IMR-90 (cell line): Measurements from ENCODE around the gene FAM76A. TPM values are rescaled to one million over a fixed set of nuclear protein-coding genes. Genes with fewer than 3 reads are reported as not detected.

ENCODE experiments used
- ATAC-seq: fragments of 200-7000 bp; cut with Tn5 transposase; 2 replicates; pipeline ENCODE4 v1.9.1; 2020; ENCODE audit warnings: low read depth, mild to moderate bottlenecking, moderate library complexity
- BruUV-seq: library from RNA; stranded (reverse); fragments of 400-500 nt; replicated peaks from 2 replicates; lab custom pipeline; 2021; lab: Mats Ljungman, UMichigan
- CTCF ChIA-PET: fragments of 300-600 bp; formaldehyde crosslinking; extraction: SDS; loops from one replicate; lab custom pipeline; 2021; ENCODE audit warnings: antibody characterized with exemption; lab: Yijun Ruan, JAX
- POLR2A ChIA-PET: fragments of 300-600 bp; sonication (Branson Sonifier 250); formaldehyde crosslinking; loops from one replicate; lab custom pipeline; 2022; ENCODE audit warnings: antibody characterized with exemption; ENCODE audit not compliant: unreplicated experiment; lab: Charles Lee
- DNase-seq: peaks from one replicate; pipeline ENCODE4 v3.0.0; 2013
- H2AFZ ChIP-seq: replicated peaks from 2 replicates; pipeline ENCODE3; 2013; ENCODE audit warnings: low read length, mild to moderate bottlenecking; ENCODE audit not compliant: poor library complexity
- H2AK5ac ChIP-seq: 2 replicates; pipeline ENCODE4 v1.6.1; 2013; ENCODE audit warnings: low read depth, low read length, inconsistent platforms
- H2AK9ac ChIP-seq: replicated peaks from 2 replicates; pipeline ENCODE3; 2013; ENCODE audit warnings: mild to moderate bottlenecking, low read depth, low read length, moderate library complexity; ENCODE audit not compliant: poor library complexity
- H2BK120ac ChIP-seq: 2 replicates; pipeline ENCODE4 v1.6.1; 2013; ENCODE audit warnings: low read depth, low read length, inconsistent platforms
- H2BK15ac ChIP-seq: 3 replicates; pipeline ENCODE4 v1.6.1; 2013; ENCODE audit warnings: low read depth, low read length, inconsistent platforms
- H2BK20ac ChIP-seq: 2 replicates; pipeline ENCODE4 v1.6.1; 2013; ENCODE audit warnings: low read depth, mild to moderate bottlenecking, inconsistent platforms, low read length, moderate library complexity
- H2BK5ac ChIP-seq: 2 replicates; pipeline ENCODE4 v1.6.1; 2013; ENCODE audit warnings: mild to moderate bottlenecking, low read depth, low read length, inconsistent platforms; ENCODE audit not compliant: poor library complexity, severe bottlenecking
- H3K14ac ChIP-seq: replicated peaks from 2 replicates; pipeline ENCODE4 v1.6.1; 2013; ENCODE audit warnings: low read depth, low read length, inconsistent platforms
- H3K18ac ChIP-seq: 2 replicates; pipeline ENCODE4 v1.6.1; 2013; ENCODE audit warnings: low read depth, low read length, control low read depth
- H3K23ac ChIP-seq: 2 replicates; pipeline ENCODE4 v1.6.1; 2013; ENCODE audit warnings: low read depth, low read length, inconsistent platforms
- H3K27ac ChIP-seq: 2 replicates; pipeline ENCODE4 v1.5.1; 2013; ENCODE audit warnings: mild to moderate bottlenecking, control low read depth, low read length; ENCODE audit not compliant: insufficient read depth
- H3K27me3 ChIP-seq: 2 replicates; pipeline ENCODE4 v1.6.1; 2013; ENCODE audit warnings: low read length; ENCODE audit not compliant: control insufficient read depth, insufficient read depth
- H3K36me3 ChIP-seq: 2 replicates; pipeline ENCODE4 v1.6.1; 2013; ENCODE audit warnings: low read length, mixed read lengths; ENCODE audit not compliant: control insufficient read depth, insufficient read depth
- H3K4ac ChIP-seq: 2 replicates; pipeline ENCODE4 v1.6.1; 2013; ENCODE audit warnings: low read depth, low read length, inconsistent platforms
- H3K4me1 ChIP-seq: 2 replicates; pipeline ENCODE4 v1.6.1; 2013; ENCODE audit warnings: low read length, mixed read lengths; ENCODE audit not compliant: control insufficient read depth, insufficient read depth
- H3K4me2 ChIP-seq: 2 replicates; pipeline ENCODE4 v1.6.1; 2013; ENCODE audit warnings: low read depth, mild to moderate bottlenecking, control low read depth, low read length, moderate library complexity
- H3K4me3 ChIP-seq: 2 replicates; pipeline ENCODE4 v1.5.1; 2013; ENCODE audit warnings: low read depth, mild to moderate bottlenecking, control low read depth, low read length, moderate library complexity; ENCODE audit not compliant: insufficient read depth
- H3K56ac ChIP-seq: 2 replicates; pipeline ENCODE4 v1.6.1; 2013; ENCODE audit warnings: low read length, inconsistent platforms; ENCODE audit not compliant: insufficient read depth; ENCODE audit errors: extremely low read depth
- H3K79me1 ChIP-seq, 2 experiments: 2 replicates each; pipeline ENCODE4 v1.6.1; 2013; ENCODE audit warnings: low read length in 2 of 2, inconsistent platforms in 1 of 2, low read depth in 1 of 2
- H3K9ac ChIP-seq: 2 replicates; pipeline ENCODE4 v1.6.1; 2013; ENCODE audit warnings: low read depth, low read length, control low read depth
- H3K9me1 ChIP-seq: 2 replicates; pipeline ENCODE4 v1.6.1; 2013; ENCODE audit warnings: low read length, inconsistent platforms; ENCODE audit not compliant: insufficient read depth
- H3K9me3 ChIP-seq: 2 replicates; pipeline ENCODE4 v1.6.1; 2013; ENCODE audit warnings: low read length; ENCODE audit not compliant: control insufficient read depth, insufficient read depth
- H4K20me1 ChIP-seq: 2 replicates; pipeline ENCODE4 v1.6.1; 2013; ENCODE audit warnings: low read length, inconsistent platforms; ENCODE audit not compliant: insufficient read depth
- H4K5ac ChIP-seq: 2 replicates; pipeline ENCODE4 v1.6.1; 2013; ENCODE audit warnings: mild to moderate bottlenecking, low read depth, low read length, control low read depth
- H4K8ac ChIP-seq, 2 experiments: 2 replicates each; pipeline ENCODE4 v1.6.1; 2013; ENCODE audit warnings: low read depth in 2 of 2, low read length in 2 of 2, control low read depth in 1 of 2, inconsistent platforms in 1 of 2
- H4K91ac ChIP-seq: 2 replicates; pipeline ENCODE4 v1.6.1; 2013; ENCODE audit warnings: low read depth, low read length, inconsistent platforms; ENCODE audit not compliant: insufficient read depth
- CEBPB ChIP-seq: IDR thresholded peaks from 2 replicates; pipeline ENCODE4 v1.6.1; 2012; ENCODE audit warnings: low read depth, low read length, improper control_type of control experiment
- CHD1 ChIP-seq: IDR thresholded peaks from 2 replicates; pipeline ENCODE4 v1.6.1; 2012; ENCODE audit warnings: low read depth, low read length, improper control_type of control experiment
- CTCF ChIP-seq: conservative IDR thresholded peaks from 2 replicates; pipeline ENCODE4 v1.5.1; 2012; ENCODE audit warnings: mild to moderate bottlenecking, low read depth, low read length, improper control_type of control experiment
- MAZ ChIP-seq: IDR thresholded peaks from 2 replicates; pipeline ENCODE4 v1.6.1; 2012; ENCODE audit warnings: low read depth, mild to moderate bottlenecking, low read length, improper control_type of control experiment, moderate library complexity, borderline replicate concordance
- MXI1 ChIP-seq: IDR thresholded peaks from 2 replicates; pipeline ENCODE4 v1.6.1; 2012; ENCODE audit warnings: low read depth, mild to moderate bottlenecking, low read length, moderate library complexity, borderline replicate concordance
- POLR2A ChIP-seq: IDR thresholded peaks from 2 replicates; pipeline ENCODE4 v1.6.1; 2012; ENCODE audit warnings: mild to moderate bottlenecking, low read depth, low read length
- RCOR1 ChIP-seq: IDR thresholded peaks from 2 replicates; pipeline ENCODE4 v1.6.1; 2012; ENCODE audit warnings: mild to moderate bottlenecking, low read length, improper control_type of control experiment; ENCODE audit not compliant: insufficient replicate concordance
- RFX5 ChIP-seq: IDR thresholded peaks from 2 replicates; pipeline ENCODE4 v1.8.0; 2012; ENCODE audit warnings: low read depth, mild to moderate bottlenecking, low read length, moderate library complexity
- USF2 ChIP-seq: fragments of 150-350 bp; IDR thresholded peaks from 2 replicates; pipeline ENCODE4 v1.6.1; 2017; ENCODE audit warnings: mild to moderate bottlenecking, antibody characterized with exemption, low read length, low read depth
- WGBS, 2 experiments: methylation state at CpG; one replicate each; pipeline versions ENCODE4 v1.1.5 to v1.1.7; 2013; ENCODE audit warnings: missing lambda C conversion rate in 2 of 2; ENCODE audit not compliant: insufficient read length in 1 of 2; ENCODE audit errors: extremely low coverage in 2 of 2; 5-methylcytosine and 5-hydroxymethylcytosine counted together
- dilution Hi-C: fragments of 300-500 bp; cut with HindIII; formaldehyde crosslinking; loops from one replicate; pipeline ENCODE4 v1.14.3; 2018; ENCODE audit warnings: low sequenced_read_pairs; ENCODE audit not compliant: unreplicated experiment
- in situ Hi-C: fragments of 300-500 bp; cut with MboI; formaldehyde crosslinking; loops from 3 replicates; pipeline ENCODE4 v1.14.3; 2019; ENCODE audit warnings: low sequenced_read_pairs, inconsistent platforms, mixed read lengths
- intact Hi-C: fragments of 100-400 bp; cut with micrococcal nuclease; formaldehyde crosslinking; loops from 2 replicates; pipeline ENCODE4 v1.10.0; 2022
- polyA plus RNA-seq, 3 experiments: library from polyadenylated mRNA; depleted of rRNA; stranded (reverse); fragments of >200 nt; gene quantifications; 2 replicates each; pipeline ENCODE4 v1.2.3, GENCODE V29; 2012; ENCODE audit warnings: low replicate concordance in 1 of 3
- total RNA-seq: library from RNA; depleted of rRNA; stranded (reverse); fragments of >200 nt; gene quantifications from 2 replicates; pipeline ENCODE4 v1.2.3, GENCODE V29; 2012

The FAM76A gene
- total and polyA plus RNA-seq, 2 of the 4 experiments (the other 2 are of a cell fraction): 2.3 to 10.0 TPM

- no TSS peak for BruUV-seq
- dilution Hi-C loops: no loop called here
- H4K8ac ChIP-seq: no peak overlapping the region
- no peak overlapping the region for H2AK5ac ChIP-seq
- no peak for ATAC-seq
- H3K79me1 ChIP-seq: no peaks in the 10 kb centered on the region
- H3K14ac ChIP-seq: no peak overlapping the region
- no peak overlapping the region for H4K91ac ChIP-seq
- no peaks in the 10 kb centered on the region for H3K9me3 ChIP-seq
- H2BK5ac ChIP-seq: no peak overlapping the region
- no peak overlapping the region for H3K27ac ChIP-seq
- H3K9ac ChIP-seq: no peak overlapping the region
- H3K36me3 ChIP-seq: peaks cover 7% of the 10 kb centered on the region
- no peak for DNase-seq
- H3K18ac ChIP-seq: no peak overlapping the region
- H2BK15ac ChIP-seq: no peak overlapping the region
- H2BK120ac ChIP-seq: no peak overlapping the region
- H2AFZ ChIP-seq: no peak overlapping the region
- no peak overlapping the region for H3K23ac ChIP-seq
- H2AK9ac ChIP-seq: no peak overlapping the region
- in situ Hi-C loops: no loop called here
- no peak overlapping the region for H2BK20ac ChIP-seq
- ChIA-PET CTCF (no interaction called here), POLR2A (interaction anchor here (0.6 kb wide), 2 partner anchors 10 to 1261 kb away, joined by 3 to 9 read pairs; no protein-coding TSS in a partner anchor)
- H4K20me1 ChIP-seq: no peaks in the 10 kb centered on the region
- no peaks in the 10 kb centered on the region for H3K4me1 ChIP-seq
- intact Hi-C loops: no loop called here
- TF ChIP-seq CEBPB: no peak
- no peak for TF ChIP-seq CTCF
- TF ChIP-seq RFX5: no peak
- no peak for TF ChIP-seq POLR2A
- TF ChIP-seq MAZ: no peak
- no peak for TF ChIP-seq CHD1
- TF ChIP-seq MXI1: no peak
- TF ChIP-seq RCOR1: no peak
- TF ChIP-seq USF2: no peak
- H4K5ac ChIP-seq: no peak overlapping the region
- H3K27me3 ChIP-seq: no peaks in the 10 kb centered on the region
- no CpG with 5 or more reads among the region's 1 CpG for WGBS, 2 experiments
- no peak overlapping the region for H3K4me3 ChIP-seq
- 0 out of 2 replicates have a peak, but pooled peaks cover 2% of the 10 kb centered on the region for H3K9me1 ChIP-seq
- H3K4me2 ChIP-seq: no peak overlapping the region
- H3K4ac ChIP-seq: no peak overlapping the region
- no peak overlapping the region for H3K56ac ChIP-seq
These were observed 36.3 kb downstream of the FAM76A start for GRCh38 chr1:27762033-27762432.
